HepG2 (cell line): ENCODE results near the gene MSI2. TPM values are rescaled to one million over a fixed set of nuclear protein-coding genes. Genes with fewer than 3 reads are reported as not detected.

Source experiments
- KAT8 ChIP-seq: IDR thresholded peaks from 2 replicates; pipeline ENCODE4 v1.6.1; 2016; ENCODE audit warnings: missing genetic modification reagents, missing compliant biosample characterization
- KIAA2018 ChIP-seq: sonication (generic); formaldehyde crosslinking; IDR thresholded peaks from 2 replicates; pipeline ENCODE4 v1.5.0; 2020; ENCODE audit warnings: mild to moderate bottlenecking, missing genetic modification reagents, borderline replicate concordance
- MLXIP ChIP-seq: sonication (generic); formaldehyde crosslinking; IDR thresholded peaks from 2 replicates; pipeline ENCODE4 v1.9.0; 2021; ENCODE audit warnings: missing genetic modification reagents, borderline replicate concordance
- SPEN ChIP-seq: sonication (generic); formaldehyde crosslinking; IDR thresholded peaks from 2 replicates; pipeline ENCODE4 v1.5.1; 2020; ENCODE audit warnings: low read depth, mild to moderate bottlenecking, missing genetic modification reagents
- ZNF180 ChIP-seq: sonication (generic); formaldehyde crosslinking; IDR thresholded peaks from 2 replicates; pipeline ENCODE4 v1.4.0; 2020; ENCODE audit warnings: low read depth, missing genetic modification reagents, borderline replicate concordance
- ZNF547 ChIP-seq: sonication (generic); formaldehyde crosslinking; IDR thresholded peaks from 2 replicates; pipeline ENCODE4 v1.5.1; 2020; ENCODE audit warnings: mild to moderate bottlenecking, missing genetic modification reagents
- ZNF605 ChIP-seq: sonication (generic); formaldehyde crosslinking; IDR thresholded peaks from 2 replicates; pipeline ENCODE4 v1.8.0; 2022; ENCODE audit warnings: mild to moderate bottlenecking, missing genetic modification reagents
- ZNF672 ChIP-seq: sonication (generic); formaldehyde crosslinking; IDR thresholded peaks from 2 replicates; pipeline ENCODE4 v1.8.1; 2022; ENCODE audit warnings: missing genetic modification reagents
- ZNF75D ChIP-seq: sonication (generic); formaldehyde crosslinking; IDR thresholded peaks from 2 replicates; pipeline ENCODE4 v1.8.1; 2023; ENCODE audit warnings: missing genetic modification reagents, mild to moderate bottlenecking, borderline replicate concordance
- polyA plus RNA-seq, 8 experiments: library from polyadenylated mRNA; depleted of rRNA in 3 of 8; stranded (reverse) in 7 of 8; unstranded in 1 of 8; fragments of >200 nt; fragmentation: Illumina TruSeq in 4 of 8; extraction: Trizol in 4 of 8; gene quantifications; 2 replicates each; pipeline versions ENCODE4 v1.2.1 to v1.2.3, GENCODE V29; 2011 to 2016; ENCODE audit warnings: low read depth in 4 of 8, missing spikeins in 1 of 8, mixed read lengths in 1 of 8; ENCODE audit not compliant: insufficient read depth in 1 of 8
- total RNA-seq, 5 experiments: library from RNA; depleted of rRNA; stranded (reverse); fragments of >200 nt; fragmentation: Illumina TruSeq; extraction: Trizol; gene quantifications; 2 replicates each; pipeline ENCODE4 v1.2.3, GENCODE V29; 2016; ENCODE audit warnings: low read depth in 1 of 5
- TF ChIP-seq, protein P1 (sequence below): sonication (generic); formaldehyde crosslinking; IDR thresholded peaks from 2 replicates; pipeline ENCODE4 v1.8.1; 2023; ENCODE audit warnings: mild to moderate bottlenecking, missing genetic modification reagents
- TF ChIP-seq, protein P2 (sequence below): sonication (generic); formaldehyde crosslinking; IDR thresholded peaks from 2 replicates; pipeline ENCODE4 v1.4.0; 2020; ENCODE audit warnings: missing genetic modification reagents, mild to moderate bottlenecking, borderline replicate concordance

MSI2 gene
- total and polyA plus RNA-seq, 2 of the 13 experiments (the other 11 are each of a cell fraction or from before 2014, with no cell fraction given) = 77.5 to 78.4 TPM

DNA sequence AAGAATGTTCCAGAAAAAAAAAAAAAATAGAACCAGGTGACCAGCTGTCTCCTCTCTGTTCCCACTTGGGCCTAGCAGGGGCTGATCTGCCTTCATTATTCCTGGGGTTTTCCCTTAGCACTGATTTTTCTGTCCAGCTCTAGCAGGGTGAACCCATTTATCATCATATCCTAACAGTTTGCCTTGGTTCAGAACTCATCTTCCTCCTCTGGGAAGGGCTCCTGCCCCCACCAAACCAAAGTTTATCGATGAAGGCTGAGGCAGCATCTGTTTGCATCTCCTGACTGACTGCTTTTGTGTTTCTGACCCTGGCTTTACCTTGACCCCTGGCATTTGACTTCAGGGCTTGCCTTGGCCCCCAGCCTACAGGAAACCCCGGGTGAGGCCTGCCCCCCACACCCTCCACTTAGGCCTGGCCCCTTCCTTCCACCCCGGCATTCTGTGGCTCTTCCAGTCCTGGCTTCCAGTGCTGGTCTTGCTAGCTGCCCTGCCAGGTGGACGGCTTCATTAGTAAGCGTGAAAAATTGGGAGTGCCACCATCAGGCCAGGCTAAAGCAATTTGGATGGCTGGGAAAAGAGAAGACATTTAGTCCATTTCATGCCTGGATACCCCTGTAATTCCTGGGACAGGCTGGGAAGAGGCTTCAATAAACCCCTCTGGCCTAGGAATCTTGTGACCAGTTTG is 323.9 kb downstream of the MSI2 start (continued):
- TF ChIP-seq KIAA2018 (CRISPR knock-in tag) = no peak
- peak; percentile 87; the same call in 1 of the 2 replicates for TF ChIP-seq ZNF547 (CRISPR knock-in tag)
- peak; percentile 49; the same call in 1 of the 2 replicates for TF ChIP-seq ZNF605 (CRISPR knock-in tag)
- TF ChIP-seq SPEN = peak; percentile 69
- 0 out of 2 replicates have a peak, but pooled peaks have one; percentile 25 for TF ChIP-seq MLXIP
- TF ChIP-seq, protein P1, sequence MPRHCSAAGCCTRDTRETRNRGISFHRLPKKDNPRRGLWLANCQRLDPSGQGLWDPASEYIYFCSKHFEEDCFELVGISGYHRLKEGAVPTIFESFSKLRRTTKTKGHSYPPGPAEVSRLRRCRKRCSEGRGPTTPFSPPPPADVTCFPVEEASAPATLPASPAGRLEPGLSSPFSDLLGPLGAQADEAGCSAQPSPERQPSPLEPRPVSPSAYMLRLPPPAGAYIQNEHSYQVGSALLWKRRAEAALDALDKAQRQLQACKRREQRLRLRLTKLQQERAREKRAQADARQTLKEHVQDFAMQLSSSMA (CRISPR knock-in tag) = peak; percentile 66; the same call in 1 of the 2 replicates
- 0 out of 2 replicates have a peak, but pooled peaks have one; percentile 44 for TF ChIP-seq ZNF75D
- TF ChIP-seq KAT8 (CRISPR knock-in tag) = peak; percentile 57
- no peak for TF ChIP-seq ZNF672 (CRISPR knock-in tag)
- TF ChIP-seq, protein P2, sequence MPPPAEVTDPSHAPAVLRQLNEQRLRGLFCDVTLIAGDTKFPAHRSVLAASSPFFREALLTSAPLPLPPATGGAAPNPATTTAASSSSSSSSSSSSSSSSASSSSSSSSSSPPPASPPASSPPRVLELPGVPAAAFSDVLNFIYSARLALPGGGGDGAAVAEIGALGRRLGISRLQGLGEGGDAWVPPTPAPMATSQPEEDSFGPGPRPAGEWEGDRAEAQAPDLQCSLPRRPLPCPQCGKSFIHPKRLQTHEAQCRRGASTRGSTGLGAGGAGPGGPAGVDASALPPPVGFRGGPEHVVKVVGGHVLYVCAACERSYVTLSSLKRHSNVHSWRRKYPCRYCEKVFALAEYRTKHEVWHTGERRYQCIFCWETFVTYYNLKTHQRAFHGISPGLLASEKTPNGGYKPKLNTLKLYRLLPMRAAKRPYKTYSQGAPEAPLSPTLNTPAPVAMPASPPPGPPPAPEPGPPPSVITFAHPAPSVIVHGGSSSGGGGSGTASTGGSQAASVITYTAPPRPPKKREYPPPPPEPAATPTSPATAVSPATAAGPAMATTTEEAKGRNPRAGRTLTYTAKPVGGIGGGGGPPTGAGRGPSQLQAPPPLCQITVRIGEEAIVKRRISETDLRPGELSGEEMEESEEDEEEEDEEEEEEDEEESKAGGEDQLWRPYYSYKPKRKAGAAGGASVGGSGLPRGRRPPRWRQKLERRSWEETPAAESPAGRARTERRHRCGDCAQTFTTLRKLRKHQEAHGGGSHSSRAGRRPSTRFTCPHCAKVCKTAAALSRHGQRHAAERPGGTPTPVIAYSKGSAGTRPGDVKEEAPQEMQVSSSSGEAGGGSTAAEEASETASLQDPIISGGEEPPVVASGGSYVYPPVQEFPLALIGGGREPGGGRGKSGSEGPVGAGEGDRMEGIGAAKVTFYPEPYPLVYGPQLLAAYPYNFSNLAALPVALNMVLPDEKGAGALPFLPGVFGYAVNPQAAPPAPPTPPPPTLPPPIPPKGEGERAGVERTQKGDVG = peak; percentile 97; the same call in 1 of the 2 replicates
- TF ChIP-seq ZNF180 (CRISPR knock-in tag) = no peak
